Right lobe of liver (tissue), 4 donors: Measurements from ENCODE around the gene KCNJ6.
"Not testable (repeated sequence)": the region's sequence is repeated elsewhere in the genome, so short reads cannot be mapped to it uniquely, and the experiment has no call there.

Experiments used
- CTCF ChIP-seq, 4 donors: fragments of 200-600 bp in 3 of 4; fragments of 450-650 bp in 1 of 4; IDR thresholded peaks; one replicate each; pipeline versions ENCODE4 v1.5.1 to v1.8.0; 2016 to 2022; ENCODE audit warnings: antibody characterized with exemption in 4 of 4, mild to moderate bottlenecking in 2 of 4
- POLR2A ChIP-seq: fragments of 450-650 bp; IDR thresholded peaks from one replicate; pipeline ENCODE4 v1.6.1; 2017; ENCODE audit warnings: antibody characterized with exemption, mild to moderate bottlenecking
- donor health status: DM: no; HTN: no; CAD: no.
- donor health status: DM: no; HTN: no; CAD: no.
- donor health status: DM: no; HTN: yes; CAD: no.

GRCh38 chr21:37591994-37592393 lies 324.3 kb downstream of the KCNJ6 start:
- TF ChIP-seq CTCF (IDR thresholded peaks at IDR 0.05); POLR2A: not testable (repeated sequence)
